Esophagus (tissue), 2 donors: ENCODE data around the gene ERRFI1. TPM values are rescaled to one million over a fixed set of nuclear protein-coding genes. Genes with fewer than 3 reads are reported as not detected.

Source experiments
- H3K27ac ChIP-seq, 2 donors: one replicate each; pipeline ENCODE4 v1.5.1; 2013; ENCODE audit warnings: low read depth in 2 of 2, mild to moderate bottlenecking in 2 of 2, inconsistent platforms in 1 of 2, low read length in 1 of 2, moderate library complexity in 1 of 2
- H3K27me3 ChIP-seq, 2 donors: one replicate each; pipeline ENCODE4 v1.6.1; 2013; ENCODE audit warnings: low read length in 2 of 2, control low read depth in 1 of 2, mild to moderate bottlenecking in 1 of 2; ENCODE audit not compliant: insufficient read depth in 2 of 2, control insufficient read depth in 1 of 2
- H3K36me3 ChIP-seq, 2 donors: one replicate each; pipeline ENCODE4 v1.6.1; 2013; ENCODE audit warnings: low read length in 1 of 2; ENCODE audit not compliant: control insufficient read depth in 2 of 2, insufficient read depth in 2 of 2
- H3K4me1 ChIP-seq, 2 donors: one replicate each; pipeline ENCODE4 v1.6.1; 2013; ENCODE audit warnings: low read length in 1 of 2; ENCODE audit not compliant: control insufficient read depth in 2 of 2, insufficient read depth in 2 of 2
- H3K4me3 ChIP-seq, 2 donors: one replicate each; pipeline ENCODE4 v1.5.1; 2013; ENCODE audit warnings: low read length in 2 of 2, mild to moderate bottlenecking in 2 of 2, low read depth in 1 of 2, moderate library complexity in 1 of 2
- H3K9me3 ChIP-seq, 2 donors: one replicate each; pipeline ENCODE4 v1.6.1; 2013; ENCODE audit warnings: mild to moderate bottlenecking in 2 of 2, low read depth in 1 of 2, low read length in 1 of 2, moderate library complexity in 1 of 2; ENCODE audit not compliant: control insufficient read depth in 2 of 2, insufficient read depth in 1 of 2
- WGBS, 2 donors: extraction: QIAGEN DNeasy Blood & Tissue Kit; methylation state at CpG; one replicate each; pipeline ENCODE4 v1.1.7; 2013; 5-methylcytosine and 5-hydroxymethylcytosine counted together
- polyA plus RNA-seq, 2 donors: library from polyadenylated mRNA; stranded (reverse); fragments of 200-250 nt; gene quantifications; one replicate each; pipeline ENCODE4 v1.2.3, GENCODE V29; 2013
- donor health status: healthy with polysubstance abuse.
- donor health status: Bipolar disorder and iron deficiency.

Gene ERRFI1
- polyA plus RNA-seq, 2 donors, result 18.2 to 21.3 TPM

DNA sequence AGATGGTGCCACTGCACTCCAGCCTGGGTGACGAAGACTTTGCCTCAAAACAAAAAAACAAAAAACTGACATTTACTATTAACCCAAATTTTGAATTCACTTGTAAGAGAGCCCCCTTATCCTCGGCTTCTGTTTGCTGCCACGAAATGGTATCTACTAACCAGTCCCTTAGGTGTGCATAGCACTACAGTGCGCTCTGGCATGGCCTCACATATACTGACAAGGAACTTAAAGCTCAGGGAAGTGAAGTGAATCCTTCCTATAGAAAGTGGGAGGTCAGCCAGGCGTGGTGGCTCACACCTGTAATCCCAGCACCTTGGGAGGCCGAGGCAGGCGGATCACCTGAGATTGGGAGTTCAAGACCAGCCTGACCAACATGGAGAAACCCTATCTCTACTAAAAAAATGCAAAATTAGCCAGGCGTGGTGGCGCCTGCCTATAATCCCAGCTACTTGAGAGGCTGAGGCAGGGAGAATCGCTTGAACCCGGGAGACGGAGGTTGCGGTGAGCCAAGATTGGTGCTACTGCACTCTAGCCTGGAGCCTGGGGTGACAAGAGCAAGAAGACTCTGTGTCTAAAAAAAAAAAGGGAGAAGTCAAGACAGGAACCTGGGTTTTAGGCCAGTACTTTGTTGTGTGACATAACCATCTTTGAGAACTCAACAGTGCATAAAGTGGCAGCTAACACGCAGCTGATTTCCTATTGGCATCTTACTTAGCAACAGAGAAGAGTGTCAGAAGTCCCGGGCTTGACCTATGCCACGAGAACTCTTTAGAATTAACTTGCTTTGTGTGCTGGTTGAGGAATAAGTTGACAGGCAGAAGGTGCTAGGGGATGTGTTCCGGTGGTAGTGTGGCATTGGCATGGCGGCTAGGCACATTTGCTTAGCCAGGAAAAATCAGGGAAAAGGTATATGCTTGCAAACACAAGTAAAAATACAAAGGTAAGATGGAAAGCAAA is 16.8 kb downstream of the ERRFI1 start:
- Histone ChIP-seq H3K4me3 (no peak overlapping the region), H3K27ac (no peak overlapping the region), H3K27me3 (no peaks in the 10 kb centered on the region), H3K4me1 (peaks cover 0 to 7% of the 10 kb centered on the region in 2 donors), H3K9me3 (no peaks in the 10 kb centered on the region), H3K36me3 (peaks cover 0 to 7% of the 10 kb centered on the region in 2 donors)
- WGBS, 2 donors, result 95 to 97% methylated on average over 18 of the region's 18 CpGs

DNA sequence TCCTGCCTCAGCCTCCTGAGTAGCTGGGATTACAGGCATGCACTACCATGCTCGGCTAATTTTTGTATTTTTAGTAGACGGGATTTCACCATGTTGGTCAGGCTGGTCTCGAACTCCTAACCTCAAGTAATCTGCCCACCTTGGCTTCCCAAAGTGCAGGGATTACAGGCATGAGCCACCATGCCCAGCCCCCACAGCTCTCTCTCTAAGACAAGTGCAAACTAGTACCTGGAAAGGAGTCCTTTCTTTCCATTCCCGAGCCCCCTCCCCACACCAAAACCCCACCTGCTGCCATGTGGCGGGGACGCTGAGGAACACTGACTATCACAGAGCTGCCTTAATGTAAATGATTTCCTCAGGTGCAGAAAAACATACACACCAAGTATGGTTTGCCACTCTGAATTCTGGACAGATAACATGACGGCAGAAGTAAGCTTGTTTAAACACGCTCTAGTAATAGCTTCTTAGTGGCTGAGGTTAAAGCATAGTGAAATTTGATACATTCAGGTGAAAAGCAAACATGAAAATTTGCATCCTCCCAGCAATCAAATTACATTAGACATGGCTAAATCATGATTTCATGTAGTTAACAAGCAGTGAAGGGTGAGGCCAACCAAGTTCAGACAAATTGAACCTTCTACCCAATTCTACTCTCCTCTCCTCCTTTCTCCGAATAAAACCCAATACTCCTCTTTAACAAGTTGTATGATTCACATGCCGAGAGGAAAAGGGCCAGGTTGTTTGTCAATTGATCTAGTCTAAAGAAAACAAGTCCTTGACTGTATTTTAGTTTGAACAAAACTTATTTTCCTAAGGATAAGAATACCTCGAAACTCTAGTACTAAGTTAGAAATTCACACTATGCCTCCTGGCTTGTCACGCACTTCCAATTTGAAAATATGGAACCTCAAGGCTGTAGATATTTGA is 19.8 kb downstream of the ERRFI1 start:
- Histone ChIP-seq H3K27me3 (no peaks in the 10 kb centered on the region), H3K4me3 (no peak overlapping the region), H3K9me3 (no peaks in the 10 kb centered on the region), H3K4me1 (peaks cover 4 to 11% of the 10 kb centered on the region in 2 donors), H3K27ac (peak overlapping the region; percentile 89 to 99), H3K36me3 (peaks cover 0 to 4% of the 10 kb centered on the region in 2 donors)
- 61 to 72% methylated on average over 12 of the region's 12 CpGs for WGBS, 2 donors

- peaks cover 4 to 7% of the 10 kb centered on the region in 2 donors for H3K4me1 ChIP-seq
- peaks cover 0 to 1% of the 10 kb centered on the region in 2 donors for H3K36me3 ChIP-seq
- WGBS, 2 donors, result 25 to 29% methylated on average over 17 of the region's 17 CpGs
- H3K27me3 ChIP-seq, result no peaks in the 10 kb centered on the region
- no peak overlapping the region for H3K4me3 ChIP-seq
- H3K27ac ChIP-seq, result peak overlapping the region; percentile 89 to 99
- no peaks in the 10 kb centered on the region for H3K9me3 ChIP-seq
Measured at GRCh38 chr1:8004803-8005573, 21.1 kb downstream of the ERRFI1 start.

- Histone ChIP-seq H3K27ac (peak overlapping the region; percentile 89 to 99), H3K9me3 (no peaks in the 10 kb centered on the region), H3K36me3 (no peaks in the 10 kb centered on the region), H3K4me1 (peaks cover 4 to 7% of the 10 kb centered on the region in 2 donors), H3K27me3 (no peaks in the 10 kb centered on the region), H3K4me3 (no peak overlapping the region)
- 45 to 63% methylated on average over 18 of the region's 18 CpGs for WGBS, 2 donors
Measured at GRCh38 chr1:8004113-8004802, 21.9 kb downstream of the ERRFI1 start.

DNA sequence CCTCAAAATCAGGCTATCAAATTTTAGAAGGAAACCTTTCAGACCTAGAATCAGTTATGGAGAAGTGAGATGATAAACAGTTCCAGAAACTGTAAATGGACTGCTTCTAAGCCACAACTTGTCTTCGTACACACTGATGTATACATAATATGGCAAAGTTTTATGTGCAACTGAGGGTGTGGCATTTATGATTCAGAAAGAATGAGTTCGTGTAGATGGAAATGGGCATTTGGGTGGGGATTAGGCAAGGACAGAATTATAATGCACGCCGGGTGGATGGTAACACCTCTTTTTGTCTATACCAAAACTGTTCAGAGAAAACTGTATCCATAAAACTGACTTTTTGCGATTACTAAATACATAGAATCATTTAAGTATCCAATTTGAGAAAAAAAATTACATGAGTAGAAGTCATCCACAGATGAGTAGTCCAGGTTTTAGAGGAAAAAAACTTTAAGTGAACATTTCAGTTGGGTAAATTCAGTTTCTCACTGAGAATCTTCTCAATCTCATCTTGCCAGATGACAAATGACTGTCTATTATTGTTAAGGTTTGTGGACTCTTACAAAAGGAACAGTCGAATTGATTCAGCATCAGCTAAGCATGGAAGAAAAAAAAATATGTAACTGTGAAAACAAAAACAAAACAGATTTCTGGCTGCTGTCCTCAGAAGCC is 22.5 kb downstream of the ERRFI1 start:
- no peaks in the 10 kb centered on the region for H3K27me3 ChIP-seq
- no peaks in the 10 kb centered on the region for H3K9me3 ChIP-seq
- WGBS, 2 donors, result 59 to 63% methylated on average over 6 of the region's 6 CpGs
- H3K4me1 ChIP-seq, result peaks cover 4 to 7% of the 10 kb centered on the region in 2 donors
- H3K27ac ChIP-seq, result peak overlapping the region; percentile 89 to 99
- H3K36me3 ChIP-seq, result no peaks in the 10 kb centered on the region
- H3K4me3 ChIP-seq, result no peak overlapping the region

DNA sequence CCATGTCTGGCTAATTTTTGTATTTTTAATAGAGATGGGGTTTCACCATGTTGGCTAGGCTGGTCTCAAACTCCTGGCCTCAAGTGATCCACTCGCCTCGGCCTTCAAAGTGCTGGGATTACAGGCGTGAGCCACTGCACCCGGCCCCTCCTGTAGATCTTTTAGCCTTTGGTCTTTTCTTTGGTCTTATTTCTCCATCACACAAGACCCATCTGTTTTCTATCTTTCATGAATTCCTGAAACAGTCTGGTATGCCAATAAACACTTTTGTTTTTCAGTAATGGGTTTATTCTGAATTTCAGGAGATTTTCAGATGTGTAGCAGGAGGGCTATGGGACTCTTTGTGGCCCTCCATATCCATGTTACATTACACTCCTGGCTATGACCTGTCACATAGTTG is 23.2 kb downstream of the ERRFI1 start:
- Histone ChIP-seq H3K27ac (peak overlapping the region; percentile 45 to 49), H3K9me3 (no peaks in the 10 kb centered on the region), H3K27me3 (no peaks in the 10 kb centered on the region), H3K36me3 (no peaks in the 10 kb centered on the region), H3K4me1 (peaks cover 4 to 7% of the 10 kb centered on the region in 2 donors), H3K4me3 (no peak overlapping the region)
- WGBS, 2 donors, result 87 to 92% methylated on average over 4 of the region's 4 CpGs

DNA sequence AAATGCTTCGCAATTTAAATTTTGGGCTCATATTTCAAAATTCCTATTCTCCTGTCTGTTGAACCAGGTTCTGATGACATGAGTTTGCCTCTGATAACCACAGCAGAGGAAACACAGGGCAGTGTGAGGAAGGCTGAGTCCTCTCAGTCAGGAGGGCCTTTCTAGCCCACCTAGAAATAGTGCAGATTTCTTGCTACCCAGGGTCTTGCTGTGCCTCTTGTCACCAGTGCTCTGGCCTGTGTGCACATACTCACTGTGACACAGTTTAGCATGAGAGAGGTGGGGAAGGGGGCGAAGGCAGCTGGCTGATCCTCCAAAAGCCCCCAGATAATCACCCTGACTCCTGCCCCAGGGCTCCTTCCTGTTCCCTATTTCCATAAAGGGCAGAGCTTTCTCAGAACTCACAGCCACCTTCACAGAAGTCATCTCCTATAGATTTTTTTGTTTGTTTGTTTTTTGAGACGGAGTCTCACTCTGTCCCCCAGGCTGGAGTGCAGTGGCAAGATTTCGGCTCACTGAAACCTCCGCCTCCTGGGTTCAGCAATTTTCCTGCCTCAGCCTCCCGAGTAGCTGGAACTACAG is 23.7 kb downstream of the ERRFI1 start:
- Histone ChIP-seq H3K36me3 (no peaks in the 10 kb centered on the region), H3K27ac (peak overlapping the region in 1 of 2 donors; percentile 26), H3K4me1 (peaks cover 4 to 7% of the 10 kb centered on the region in 2 donors), H3K9me3 (no peaks in the 10 kb centered on the region), H3K27me3 (no peaks in the 10 kb centered on the region), H3K4me3 (no peak overlapping the region)
- WGBS, 2 donors, result 95 to 96% methylated on average over 6 of the region's 6 CpGs

DNA sequence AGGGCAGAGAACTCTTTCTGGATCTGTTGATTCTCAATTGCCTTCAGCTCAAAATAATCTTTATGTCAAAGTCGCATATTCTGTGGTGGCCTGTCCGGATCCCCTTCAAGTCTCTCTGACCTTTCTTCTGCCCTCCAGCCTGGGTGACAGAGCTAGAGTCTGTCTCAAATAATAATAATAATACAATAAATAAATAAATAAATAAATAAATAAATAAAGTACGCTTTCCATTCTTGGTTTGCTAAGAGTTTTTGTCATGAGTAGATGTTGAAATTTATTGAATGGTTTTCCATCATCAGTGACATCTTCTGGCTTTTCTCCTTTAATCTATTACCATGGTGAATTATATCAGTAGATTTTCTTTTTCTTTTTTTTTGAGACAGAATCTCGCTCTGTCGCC is 30.7 kb downstream of the ERRFI1 start:
- peaks cover 0 to 1% of the 10 kb centered on the region in 2 donors for H3K36me3 ChIP-seq
- H3K9me3 ChIP-seq, result no peaks in the 10 kb centered on the region
- peaks cover 0 to 2% of the 10 kb centered on the region in 2 donors for H3K4me1 ChIP-seq
- H3K27me3 ChIP-seq, result no peaks in the 10 kb centered on the region
- no peak overlapping the region for H3K4me3 ChIP-seq
- whole genome bisulfite sequencing, 2 donors, result 96 to 98% methylated on average over 5 of the region's 5 CpGs
- no peak overlapping the region for H3K27ac ChIP-seq
